Activated CD8-positive, alpha-beta memory T cell treated with anti-CD3 and anti-CD28 coated beads for 36 hours (primary cell): Measurements from ENCODE around the gene GPD2. TPM values are rescaled to one million over a fixed set of nuclear protein-coding genes. Genes with fewer than 3 reads are reported as not detected.
"Not testable (repeated sequence)": the region's sequence is repeated elsewhere in the genome, so short reads cannot be mapped to it uniquely, and the experiment has no call there.

ENCODE experiments used
- CTCF ChIA-PET: fragments of 350-600 bp; sonication (Branson Sonifier 250); formaldehyde crosslinking; loops from one replicate; lab custom pipeline; 2021; ENCODE audit warnings: antibody characterized with exemption; lab: Charles Lee
- POLR2A ChIA-PET: fragments of 350-600 bp; sonication (Branson Sonifier 250); formaldehyde crosslinking; loops from one replicate; lab custom pipeline; 2021; ENCODE audit warnings: antibody characterized with exemption; lab: Charles Lee
- total RNA-seq, 2 experiments: library from RNA; stranded (reverse); gene quantifications; one replicate each; pipeline ENCODE4 v1.2.3, GENCODE V29; 2021

The GPD2 gene
- total RNA-seq, 2 experiments from 2014 or later: 49.8 to 51.8 TPM

- ChIA-PET POLR2A (no interaction called here), CTCF (no interaction called here)
Observed at GRCh38 chr2:156601855-156602551, 165.8 kb downstream of the GPD2 start.

GRCh38 chr2:156602552-156602933 is 166.4 kb downstream of the GPD2 start:
- ChIA-PET CTCF (no interaction called here), POLR2A (no interaction called here)

GRCh38 chr2:156615836-156616322 is 179.7 kb downstream of the GPD2 start:
- CTCF ChIA-PET: no interaction called here
- POLR2A ChIA-PET: no interaction called here

GRCh38 chr2:156618071-156618470 is 181.9 kb downstream of the GPD2 start:
- CTCF ChIA-PET, POLR2A ChIA-PET: not testable (repeated sequence)

- CTCF ChIA-PET: no interaction called here
- POLR2A ChIA-PET: no interaction called here
Observed at GRCh38 chr2:156619021-156619539, 182.9 kb downstream of the GPD2 start.

GRCh38 chr2:156622491-156622890 is 186.3 kb downstream of the GPD2 start:
- ChIA-PET CTCF (no interaction called here), POLR2A (no interaction called here)

GRCh38 chr2:156625360-156626170 is 189.4 kb downstream of the GPD2 start:
- POLR2A ChIA-PET: no interaction called here
- CTCF ChIA-PET: no interaction called here

GRCh38 chr2:156626931-156627330 is 190.8 kb downstream of the GPD2 start:
- POLR2A ChIA-PET: no interaction called here

GRCh38 chr2:156630579-156631337 is 194.6 kb downstream of the GPD2 start:
- POLR2A ChIA-PET: no interaction called here
- CTCF ChIA-PET: no interaction called here

More at GRCh38 chr2:156626931-156627330, 190.8 kb downstream of the GPD2 start:
- CTCF ChIA-PET: no interaction called here

- POLR2A ChIA-PET: interaction anchor here (0.7 kb wide), 1 partner anchor 109 kb away, joined by 4 read pairs; no protein-coding TSS in a partner anchor
- CTCF ChIA-PET: no interaction called here
Observed at GRCh38 chr2:156635646-156636045, 199.5 kb downstream of the GPD2 start.

Other genes with a start within 250 kb of the GPD2 start
- gene NR4A2, start 103.7 kb upstream of the GPD2 start, total RNA-seq: 10 to 100 TPM; 34.7 to 35.3 TPM